CD4-positive, alpha-beta T cell treated with Interleukin-12 subunit alpha and Interleukin-12 subunit beta, for 1 hour (primary cell): Measurements from ENCODE around the gene LNPEP.
"Not testable (repeated sequence)": the region's sequence is repeated elsewhere in the genome, so short reads cannot be mapped to it uniquely, and the experiment has no call there.

Experiments
- DNase-seq: peaks from one replicate; pipeline ENCODE4 v3.0.0-alpha.2; 2020

LNPEP gene

DNA sequence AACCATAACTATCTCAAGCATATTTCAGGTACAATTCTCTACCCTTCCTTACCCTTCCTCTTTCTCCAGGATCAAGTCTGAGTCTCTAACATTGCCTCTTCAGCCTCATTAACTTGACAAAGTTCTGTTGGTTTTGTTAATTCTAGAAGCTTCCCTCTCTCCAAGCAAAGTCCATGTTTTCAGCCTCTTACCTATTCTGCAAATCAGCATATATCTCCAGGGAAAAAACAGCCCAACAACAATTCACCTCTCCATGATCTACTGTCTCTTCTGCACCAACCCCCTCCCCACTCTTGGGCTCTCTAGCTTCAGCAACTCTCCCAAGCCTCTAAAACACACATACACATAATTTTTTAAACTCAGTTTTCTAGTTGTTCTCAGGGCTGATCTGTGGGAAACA is 134.4 kb downstream of the LNPEP start:
- DNase-seq = no peak

DNA sequence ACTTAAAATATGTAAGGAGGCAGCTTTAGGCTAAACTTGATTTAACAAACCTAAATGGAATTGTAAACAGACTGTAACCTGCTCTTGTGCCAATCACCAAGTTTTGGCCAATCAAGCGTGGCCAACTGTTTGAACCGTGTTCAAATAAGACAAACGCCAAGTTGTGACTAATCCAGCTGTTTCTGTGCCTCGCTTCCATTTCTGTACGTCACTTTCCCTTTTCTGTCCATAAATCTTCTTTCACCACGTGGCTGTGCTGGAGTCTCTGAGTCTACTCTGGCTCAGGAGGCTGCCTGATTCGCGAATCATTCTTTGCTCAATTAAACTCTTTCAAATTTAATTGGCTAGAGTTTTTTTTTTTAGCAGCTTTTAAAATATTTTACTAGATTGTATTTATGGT is 135.2 kb downstream of the LNPEP start:
- DNase-seq = no peak

DNA sequence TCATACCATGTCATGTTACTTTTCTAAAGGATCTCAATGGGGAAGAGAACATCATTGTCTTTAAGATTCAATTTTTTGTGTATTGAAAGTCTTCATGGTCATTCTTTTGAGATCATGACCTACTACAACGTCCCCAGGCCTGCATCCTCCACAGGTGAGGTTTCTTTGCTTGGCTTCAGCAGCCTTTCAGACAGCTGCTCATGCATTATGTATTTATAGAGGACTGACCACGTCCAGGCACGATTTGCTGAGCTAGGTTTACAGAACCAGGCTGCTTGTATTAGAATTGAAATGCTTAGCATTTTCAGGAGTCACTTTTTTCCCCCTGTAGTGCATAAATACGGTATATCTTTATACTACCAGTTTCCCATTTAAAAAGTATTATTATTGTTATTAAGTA is 136.1 kb downstream of the LNPEP start:
- no peak for DNase-seq

DNA sequence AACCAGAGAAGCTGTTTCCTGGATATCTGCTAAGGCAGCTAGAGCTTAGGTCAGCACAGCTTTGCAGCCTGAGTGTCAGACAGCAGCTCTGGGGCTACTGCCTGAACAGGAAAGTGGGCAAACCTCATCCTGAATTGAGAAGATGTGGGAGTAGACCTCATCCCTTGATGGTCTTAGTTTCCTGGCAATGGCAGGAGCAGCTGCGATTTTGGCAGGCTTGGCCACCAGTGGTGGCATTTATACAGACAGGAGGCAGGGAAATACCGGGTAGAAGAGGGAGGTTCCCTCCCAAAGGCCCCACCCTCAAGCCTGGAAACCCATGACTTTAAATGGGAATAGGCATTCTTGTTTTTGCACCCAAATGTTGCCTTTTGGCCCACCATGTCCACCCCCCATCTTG is 136.8 kb downstream of the LNPEP start:
- no peak for DNase-seq

DNA sequence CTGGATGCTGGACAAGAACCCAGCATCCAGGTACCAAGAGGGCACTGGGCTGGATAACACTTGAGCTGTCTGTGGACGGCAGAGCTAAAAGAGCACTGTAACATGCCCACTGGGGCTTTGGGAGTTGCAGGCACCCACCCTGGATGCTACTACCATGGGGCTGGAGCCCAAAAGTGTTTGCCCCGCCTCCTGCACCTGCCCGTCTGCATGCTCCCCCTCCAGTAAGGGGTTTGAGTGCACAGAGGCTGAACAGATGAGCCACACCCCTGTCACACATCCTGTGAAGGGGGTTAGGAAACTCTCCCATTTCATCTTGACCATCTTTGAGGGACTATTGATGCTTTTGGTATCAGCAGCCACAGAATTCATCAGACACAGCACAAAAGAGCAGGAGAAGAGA is 137.5 kb downstream of the LNPEP start:
- no peak for DNase-seq

DNA sequence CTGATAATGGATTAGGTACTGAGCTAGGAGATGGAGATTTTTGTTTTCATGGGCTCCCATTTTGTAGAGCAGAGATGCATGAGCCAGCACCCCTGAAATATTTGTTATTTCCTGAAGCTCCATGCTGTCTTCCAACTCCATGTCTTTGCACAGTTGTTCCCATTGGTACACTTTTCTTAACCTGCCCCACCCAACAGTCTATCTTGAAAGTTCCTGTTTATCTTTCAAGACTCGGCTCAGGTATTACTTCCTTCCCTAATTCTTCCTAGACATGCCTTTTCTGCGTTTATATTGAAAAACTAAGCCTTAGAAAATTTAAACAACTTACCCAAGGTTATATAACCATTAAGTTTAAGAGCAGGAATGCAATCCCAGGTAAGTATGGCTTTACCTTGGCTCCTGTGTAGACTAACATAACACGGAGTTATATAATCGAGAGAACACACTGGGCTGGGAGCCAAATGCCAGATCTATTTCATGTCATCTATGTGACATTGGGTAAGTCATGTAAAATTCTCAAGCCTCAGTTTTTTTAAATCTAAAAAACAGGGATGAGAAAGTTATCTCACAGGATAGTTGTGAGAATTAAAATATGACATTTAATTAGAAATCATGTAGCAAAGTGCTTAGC is 139.1 kb downstream of the LNPEP start:
- DNase-seq = no peak

DNA sequence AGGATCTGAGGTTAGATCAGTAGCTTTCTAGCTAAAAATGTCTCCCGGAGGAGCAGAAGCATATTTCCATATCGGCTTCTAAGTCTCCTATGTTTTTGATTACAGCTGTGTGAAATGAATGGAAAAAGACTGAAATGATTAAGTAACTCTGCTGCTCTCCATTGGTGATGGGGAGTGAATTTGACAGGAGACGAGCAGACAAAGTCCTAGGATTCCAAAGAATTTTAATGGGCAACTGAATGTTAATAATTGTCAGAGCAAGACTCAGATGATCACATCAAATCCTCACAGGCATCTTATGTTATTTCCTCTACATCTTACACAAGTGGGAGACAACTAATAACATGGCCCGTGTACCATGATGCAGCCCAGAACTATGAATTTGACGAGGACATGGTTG is 139.8 kb downstream of the LNPEP start:
- no peak for DNase-seq

DNA sequence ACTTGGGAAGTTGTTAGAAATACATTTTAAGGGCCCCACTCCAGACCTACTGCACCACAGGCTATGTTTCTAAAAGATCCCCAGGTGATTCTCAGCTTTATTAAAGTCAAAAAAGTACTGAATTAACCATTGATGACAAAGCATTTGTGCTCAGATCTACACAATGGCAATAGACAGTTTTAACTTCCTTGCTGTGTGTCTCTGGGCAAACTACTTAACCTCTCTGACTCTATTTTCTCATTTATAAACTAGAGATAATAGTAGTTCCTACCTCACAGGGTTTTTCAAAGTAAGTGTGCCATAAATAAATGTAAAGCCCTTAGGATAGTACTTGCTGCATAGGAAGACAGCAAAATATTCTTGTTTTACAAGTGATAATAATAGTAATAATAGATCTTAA is 140.2 kb downstream of the LNPEP start:
- no peak for DNase-seq

DNA sequence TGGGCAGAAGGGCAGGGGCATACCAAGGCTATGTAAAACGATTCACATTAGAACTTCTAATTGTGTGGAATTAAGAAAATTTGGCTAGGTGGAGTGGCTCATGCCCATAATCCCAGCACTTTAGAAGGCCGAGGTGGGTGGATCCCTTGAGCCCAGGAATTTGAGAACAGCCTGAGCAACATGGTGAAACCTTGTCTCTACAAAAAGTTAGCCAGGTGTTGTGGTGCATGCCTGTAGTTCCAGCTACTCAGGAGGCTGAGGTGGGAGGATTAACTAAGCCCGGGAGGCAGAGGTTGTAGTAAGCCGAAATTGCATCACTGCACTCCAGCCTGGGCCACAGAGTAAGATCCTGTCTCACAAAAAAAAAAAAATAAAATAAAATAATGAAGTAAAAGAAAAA is 141.4 kb downstream of the LNPEP start:
- no peak for DNase-seq

DNA sequence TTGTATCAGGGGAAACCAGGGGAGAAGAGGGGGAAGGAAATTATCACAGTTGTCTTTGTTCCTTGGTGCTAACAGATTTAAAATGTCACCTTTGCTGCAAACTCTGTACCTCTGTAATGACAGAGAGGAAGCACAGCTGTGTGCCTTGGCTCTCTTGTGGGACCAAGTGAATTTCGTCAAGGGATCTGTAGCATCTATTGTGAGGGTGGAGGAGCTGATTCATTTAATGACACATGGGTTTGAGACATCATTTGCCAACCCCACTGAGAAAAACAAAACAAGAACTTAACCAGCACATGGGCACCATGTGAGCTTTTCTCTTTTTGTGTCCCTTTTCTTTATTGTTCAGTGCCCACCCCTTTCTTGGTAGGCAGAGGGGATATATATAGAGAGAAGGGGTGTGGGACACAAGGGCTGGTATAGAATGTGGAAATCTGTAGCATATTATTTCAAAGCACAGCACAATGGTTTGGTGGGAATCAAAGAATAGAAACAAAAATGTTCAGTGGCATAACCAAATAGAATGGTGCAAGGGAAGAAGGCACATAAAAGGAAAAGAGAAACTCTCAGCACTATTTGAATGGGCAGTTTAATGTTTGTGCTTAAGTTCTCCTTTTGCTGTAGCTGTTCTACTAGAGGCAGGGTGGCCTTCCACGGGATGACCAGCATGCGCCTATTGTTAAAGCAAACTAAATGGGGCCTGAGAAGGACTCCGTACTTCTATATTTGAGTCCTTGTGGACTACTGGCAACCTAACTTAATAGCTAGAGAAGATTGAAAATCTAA is 143.3 kb downstream of the LNPEP start:
- no peak for DNase-seq

DNA sequence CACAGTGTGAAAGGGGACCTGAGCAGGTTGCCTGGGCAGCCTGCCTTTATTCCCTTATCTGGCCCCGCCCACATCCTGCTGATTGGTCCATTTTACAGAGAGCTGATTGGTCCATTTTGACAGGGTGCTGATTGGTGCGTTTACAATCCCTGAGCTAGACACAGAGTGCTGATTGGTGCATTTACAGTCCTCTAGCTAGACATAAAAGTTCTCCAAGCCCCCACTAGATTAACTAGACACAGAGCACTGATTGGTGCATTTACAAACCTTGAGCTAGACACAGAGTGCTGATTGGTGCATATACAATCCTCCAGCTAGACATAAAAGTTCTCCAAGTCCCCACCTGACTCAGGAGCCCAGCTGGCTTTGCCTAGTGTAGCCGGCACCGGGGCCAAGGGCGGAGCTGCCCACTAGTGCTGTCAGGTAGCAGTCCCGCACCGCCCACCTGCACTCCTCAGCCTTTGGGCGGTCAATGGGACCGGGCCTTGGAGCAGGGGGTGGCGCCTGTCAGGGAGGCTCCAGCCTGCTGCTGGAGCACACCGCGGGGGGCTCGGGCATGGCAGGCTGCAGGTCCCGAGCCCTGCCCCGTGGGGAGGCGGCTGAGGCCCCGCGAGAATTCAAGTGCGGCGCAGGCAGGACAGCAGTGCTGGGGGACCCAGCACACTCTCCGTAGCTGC is 149.0 kb downstream of the LNPEP start:
- DNase-seq = not testable (repeated sequence)

DNA sequence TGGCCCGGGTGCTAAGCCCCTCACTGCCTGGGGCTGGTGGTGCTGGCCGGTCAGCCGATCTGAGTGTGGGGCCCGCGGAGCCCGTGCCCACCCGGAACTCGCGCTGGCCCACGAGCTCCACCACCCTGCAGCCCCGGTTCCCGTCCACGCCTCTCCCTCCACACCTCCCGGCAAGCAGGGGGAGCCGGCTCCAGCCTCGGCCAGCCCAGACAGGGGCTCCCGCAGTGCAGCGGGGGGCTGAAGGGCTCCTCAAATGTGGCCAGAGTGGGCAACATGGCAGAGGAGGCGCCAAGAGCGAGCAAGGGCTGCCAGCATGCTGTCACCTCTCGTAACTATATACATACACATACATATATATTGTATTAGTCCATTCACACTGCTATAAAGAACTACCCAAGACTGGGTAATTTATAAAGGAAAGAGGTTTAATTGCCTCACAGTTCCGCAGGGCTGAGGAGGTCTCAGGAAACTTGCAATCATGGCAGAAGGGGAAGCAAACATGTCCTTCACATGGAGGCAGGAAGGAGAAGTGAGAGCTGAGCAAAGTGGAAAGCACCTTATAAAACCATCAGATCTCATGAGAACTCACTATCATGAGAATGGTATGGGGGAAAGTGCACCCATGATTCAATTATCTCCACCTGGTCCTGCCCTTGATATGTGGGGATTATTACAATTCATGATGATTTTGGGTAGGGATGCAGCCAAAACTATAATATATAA is 149.7 kb downstream of the LNPEP start:
- DNase-seq = no peak
